A204.1 (cell line): Measurements from ENCODE around the gene DGUOK.
"Not testable (repeated sequence)": the region's sequence is repeated elsewhere in the genome, so short reads cannot be mapped to it uniquely, and the experiment has no call there.

Experiments used
- FAIRE-seq: peaks from 2 replicates; lab custom pipeline; 2012; peaks lifted over from hg19 to GRCh38; lab: Jason Lieb, UNC

The DGUOK gene

GRCh38 chr2:73926493-73927327, at the start of gene DGUOK:
TSS of gene DGUOK (plus strand) at chr2:73926880. CDS start at chr2:73926911, 31 bp downstream.
- FAIRE-seq = peak; percentile 97

GRCh38 chr2:73877071-73877802, 49.4 kb upstream of the DGUOK start:
- FAIRE-seq = no peak

GRCh38 chr2:73877984-73878383, 48.7 kb upstream of the DGUOK start:
- not testable (repeated sequence) for FAIRE-seq

- peak; percentile 35 for FAIRE-seq
Observed at GRCh38 chr2:73885406-73885805, 41.3 kb upstream of the DGUOK start.

- FAIRE-seq = no peak
Observed at GRCh38 chr2:73886357-73886756, 40.3 kb upstream of the DGUOK start.

GRCh38 chr2:73887596-73888353, 38.9 kb upstream of the DGUOK start:
- not testable (repeated sequence) for FAIRE-seq

- FAIRE-seq = no peak
Observed at GRCh38 chr2:73888388-73888787, 38.3 kb upstream of the DGUOK start.

GRCh38 chr2:73889206-73889605, 37.5 kb upstream of the DGUOK start:
- FAIRE-seq = no peak

- FAIRE-seq = no peak
Observed at GRCh38 chr2:73890301-73891092, 36.2 kb upstream of the DGUOK start.

- no peak for FAIRE-seq
Observed at GRCh38 chr2:73891276-73891901, 35.3 kb upstream of the DGUOK start.

- no peak for FAIRE-seq
Observed at GRCh38 chr2:73892631-73893329, 33.9 kb upstream of the DGUOK start, which contains the start of gene ACTG2. TSS of gene ACTG2 (plus strand) at chr2:73893008. CDS start at chr2:73901312, 8,304 bp downstream.

- FAIRE-seq = no peak
Observed at GRCh38 chr2:73893764-73894474, 32.8 kb upstream of the DGUOK start.

- no peak for FAIRE-seq
Observed at GRCh38 chr2:73894475-73894850, 32.2 kb upstream of the DGUOK start.

GRCh38 chr2:73894877-73895276, 31.8 kb upstream of the DGUOK start:
- FAIRE-seq = no peak

- no peak for FAIRE-seq
Observed at GRCh38 chr2:73895473-73895872, 31.2 kb upstream of the DGUOK start.

- FAIRE-seq = no peak
Observed at GRCh38 chr2:73896362-73897239, 30.1 kb upstream of the DGUOK start.

- FAIRE-seq = no peak
Observed at GRCh38 chr2:73897240-73897583, 29.5 kb upstream of the DGUOK start.

GRCh38 chr2:73897934-73898333, 28.7 kb upstream of the DGUOK start:
- FAIRE-seq = no peak

GRCh38 chr2:73899801-73900336, 26.8 kb upstream of the DGUOK start:
- FAIRE-seq = no peak
